ENCODE data around the gene COL13A1.

COL13A1 gene

DNA sequence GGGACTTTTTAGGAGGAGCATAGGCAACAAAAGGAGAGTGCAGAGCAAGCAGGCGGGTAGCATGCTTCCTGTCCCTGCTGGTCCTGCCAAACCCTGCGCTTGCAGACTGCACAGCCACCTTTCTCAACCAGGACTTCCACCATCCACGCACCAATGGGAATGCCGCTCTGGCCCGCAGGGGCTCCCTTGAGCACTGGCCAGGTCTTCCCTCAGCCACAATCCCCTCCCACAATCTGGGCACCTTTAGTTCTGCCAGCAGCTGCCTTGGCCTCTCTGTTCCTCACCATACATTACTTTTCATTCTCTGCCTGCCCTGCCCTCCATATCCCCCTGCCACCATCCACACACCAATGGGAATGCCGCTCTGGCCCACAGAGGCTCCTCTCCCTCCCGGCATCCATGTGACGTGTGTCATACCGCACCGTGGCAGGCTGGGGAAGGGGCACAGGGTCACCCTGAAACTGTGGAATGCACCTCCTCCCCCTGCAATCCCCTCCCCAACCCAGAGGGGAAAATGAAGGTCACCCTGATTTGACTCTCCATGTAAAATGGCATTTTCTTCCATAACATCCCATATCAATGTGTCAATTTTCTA is 153.6 kb downstream of the COL13A1 start:
- DNase-seq = no peak

DNA sequence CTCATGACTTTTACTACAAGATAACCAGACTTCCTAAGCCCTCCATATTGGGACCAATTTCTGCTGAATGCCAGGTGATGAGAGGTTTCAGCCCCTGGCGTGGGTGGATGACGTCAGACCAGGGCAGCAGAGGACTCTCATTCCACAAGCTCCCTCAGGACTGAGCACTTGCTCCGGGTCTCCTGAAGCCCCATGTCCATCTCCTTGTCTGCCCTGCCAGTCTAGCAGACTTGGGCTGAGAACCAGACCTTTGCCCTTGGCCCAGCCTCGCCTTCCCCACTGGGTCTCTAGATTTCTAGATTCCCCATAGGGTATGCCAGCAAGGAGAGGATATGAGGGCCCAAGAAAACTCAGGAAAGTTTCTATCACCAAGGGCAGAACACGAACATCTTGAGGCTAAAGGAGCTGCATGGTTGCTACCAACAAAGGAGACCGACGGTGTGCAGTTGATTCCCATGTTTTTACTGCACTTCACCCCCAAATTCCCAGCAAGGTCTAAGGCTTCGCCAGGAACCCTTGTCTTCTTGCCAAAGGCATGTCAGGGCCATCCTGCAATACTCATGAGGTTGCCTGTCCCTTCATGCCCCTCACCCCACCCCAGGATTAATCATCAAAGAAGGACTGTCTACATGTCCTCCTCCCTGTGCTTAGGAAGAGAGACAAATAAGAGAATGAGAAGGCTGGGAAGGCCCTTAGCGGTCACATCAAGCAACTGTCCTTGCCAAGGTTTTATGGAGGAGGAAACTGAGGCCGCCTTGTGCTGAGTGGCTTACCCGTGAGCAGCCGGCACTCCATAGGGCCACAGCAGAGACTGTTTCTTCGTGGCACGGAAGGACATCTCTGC is 154.4 kb downstream of the COL13A1 start:
- DNase-seq = no peak

DNA sequence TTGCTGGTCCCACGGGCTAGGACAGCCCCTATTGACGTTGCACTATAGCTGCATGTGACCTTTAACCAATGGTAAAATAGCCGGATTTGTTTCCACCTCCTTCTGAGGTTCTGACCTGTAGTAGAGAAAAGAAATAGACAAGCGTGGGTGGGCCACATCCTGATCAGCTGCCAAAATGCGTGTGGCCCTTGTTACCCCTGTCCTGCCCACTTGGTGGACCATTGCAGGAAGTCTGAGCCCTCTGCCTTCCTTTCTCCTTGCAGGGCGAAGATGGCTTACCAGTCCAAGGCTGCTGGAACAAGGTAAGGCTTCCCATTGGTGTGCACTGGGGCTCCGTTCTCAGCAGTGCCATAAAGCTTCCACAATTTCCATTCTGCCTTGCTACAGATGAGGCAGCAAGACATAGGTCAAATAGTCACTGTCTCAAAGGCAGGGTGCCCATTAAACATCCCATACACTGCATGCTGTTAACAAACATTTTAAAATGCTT is 155.1 kb downstream of the COL13A1 start:
- no peak for DNase-seq

DNA sequence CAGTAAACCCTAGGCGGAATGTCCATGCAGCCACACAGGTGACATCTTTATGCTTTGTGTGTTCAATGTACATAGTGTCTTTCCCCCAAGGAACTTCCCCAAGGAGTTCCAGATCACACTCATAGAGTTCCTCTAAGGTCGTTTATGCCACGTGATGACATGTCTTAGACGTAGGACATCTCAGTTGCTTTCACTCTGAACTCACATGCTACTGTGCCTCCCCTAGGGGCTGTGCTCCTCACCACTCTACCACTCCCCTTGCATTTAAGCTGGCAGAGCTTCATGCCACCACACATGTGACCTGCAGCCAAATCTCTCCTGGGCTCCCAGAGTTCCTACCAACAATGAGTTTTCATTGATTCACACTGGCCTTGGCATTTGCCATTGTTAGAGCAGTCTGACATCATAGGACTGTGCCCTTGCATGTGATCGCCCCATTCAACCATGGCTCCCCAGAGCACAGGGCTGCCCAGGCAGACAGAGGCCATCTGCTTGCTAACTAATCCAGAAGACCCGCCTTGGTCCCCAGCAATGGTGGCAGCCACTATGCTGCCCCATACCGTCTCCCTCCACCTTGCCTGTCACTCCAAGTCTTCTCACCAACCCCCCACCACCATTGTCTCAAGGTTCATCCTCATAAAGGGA is 155.7 kb downstream of the COL13A1 start:
- DNase-seq = no peak

DNA sequence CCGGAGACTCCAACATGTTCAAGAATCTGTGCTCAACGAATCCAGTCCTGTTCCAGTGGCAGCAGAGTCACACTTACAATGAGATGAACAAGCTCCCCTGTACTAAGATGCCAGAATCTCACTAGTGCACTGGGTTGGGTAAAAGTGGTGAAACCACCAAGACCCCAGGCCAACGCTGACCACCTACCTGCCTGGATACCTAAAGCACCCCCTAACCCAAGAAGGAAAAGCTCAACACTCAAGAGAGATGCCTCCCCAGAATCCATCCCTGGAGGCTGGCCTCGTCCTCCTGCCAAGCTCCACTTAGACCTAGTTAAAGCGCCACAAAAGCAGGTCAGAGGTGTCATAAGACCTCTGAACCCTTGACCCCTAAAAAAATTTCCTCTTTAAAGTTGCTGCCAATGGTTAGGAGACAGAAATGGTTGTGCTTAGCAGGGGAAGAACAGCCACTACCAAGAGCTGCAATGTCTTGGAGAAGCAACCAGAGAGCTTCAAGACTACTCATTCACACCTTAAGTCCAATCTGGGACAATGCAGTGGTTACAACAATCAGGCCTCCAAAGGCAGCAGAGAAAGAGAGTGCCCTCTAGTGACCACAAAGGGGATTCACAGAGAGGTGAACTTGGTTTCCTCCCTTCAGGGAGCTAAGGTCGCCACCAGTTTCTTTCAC is 156.3 kb downstream of the COL13A1 start:
- DNase-seq = peak; percentile 62

DNA sequence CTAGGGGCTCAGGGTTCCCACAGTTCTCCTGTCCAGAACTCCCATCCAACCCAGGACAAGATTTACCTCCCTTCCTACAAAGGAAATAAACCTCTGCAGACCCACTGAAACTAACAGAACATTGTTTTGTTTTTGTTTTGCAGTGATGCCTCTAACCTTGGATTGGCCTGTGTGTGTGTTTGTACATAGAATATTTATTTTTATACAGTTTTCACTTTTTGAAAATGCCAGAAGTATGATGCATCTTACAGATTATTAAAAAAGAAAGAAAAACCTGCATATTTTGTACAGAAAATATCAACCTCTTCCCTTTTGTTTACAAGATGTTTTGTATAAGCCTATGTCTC is 156.8 kb downstream of the COL13A1 start:
- no peak for DNase-seq

DNA sequence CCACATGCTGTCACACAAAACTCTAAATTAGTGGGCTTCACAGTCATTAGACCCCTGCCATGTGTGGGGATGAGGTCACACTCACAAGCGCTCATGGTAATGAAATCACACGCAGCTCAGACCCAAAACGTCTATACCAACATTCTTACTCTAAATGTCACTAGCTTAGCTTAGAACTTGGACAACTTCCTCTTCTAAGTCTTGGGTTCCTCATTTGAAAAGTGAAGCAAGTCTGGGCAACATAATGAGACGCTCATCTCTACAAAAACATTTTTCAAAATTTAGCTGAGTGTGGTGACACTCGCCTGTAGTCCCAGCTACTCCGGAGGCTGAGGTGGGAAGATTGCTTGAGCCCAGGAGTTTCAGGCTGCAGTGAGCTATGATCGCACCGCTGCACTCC is 158.2 kb downstream of the COL13A1 start:
- DNase-seq = no peak

DNA sequence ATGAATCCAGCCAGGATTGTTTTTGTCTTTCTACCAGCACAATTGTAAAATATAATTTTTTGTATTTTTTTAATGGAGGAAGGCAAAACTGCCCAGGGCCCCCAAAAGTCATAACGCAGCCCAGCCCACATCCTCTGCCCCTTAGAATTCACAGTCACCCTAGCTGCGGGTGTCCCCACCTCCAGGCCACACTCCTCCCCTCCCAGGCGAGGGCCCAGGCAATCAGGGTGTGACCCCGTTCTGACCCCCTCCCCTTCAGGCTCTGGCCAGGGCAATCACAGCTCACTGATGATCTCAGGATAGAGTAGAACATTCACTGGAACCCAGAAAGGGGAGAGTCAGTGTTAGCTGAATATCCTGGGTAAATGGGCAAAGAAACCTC is 158.9 kb downstream of the COL13A1 start:
- DNase-seq = no peak

DNA sequence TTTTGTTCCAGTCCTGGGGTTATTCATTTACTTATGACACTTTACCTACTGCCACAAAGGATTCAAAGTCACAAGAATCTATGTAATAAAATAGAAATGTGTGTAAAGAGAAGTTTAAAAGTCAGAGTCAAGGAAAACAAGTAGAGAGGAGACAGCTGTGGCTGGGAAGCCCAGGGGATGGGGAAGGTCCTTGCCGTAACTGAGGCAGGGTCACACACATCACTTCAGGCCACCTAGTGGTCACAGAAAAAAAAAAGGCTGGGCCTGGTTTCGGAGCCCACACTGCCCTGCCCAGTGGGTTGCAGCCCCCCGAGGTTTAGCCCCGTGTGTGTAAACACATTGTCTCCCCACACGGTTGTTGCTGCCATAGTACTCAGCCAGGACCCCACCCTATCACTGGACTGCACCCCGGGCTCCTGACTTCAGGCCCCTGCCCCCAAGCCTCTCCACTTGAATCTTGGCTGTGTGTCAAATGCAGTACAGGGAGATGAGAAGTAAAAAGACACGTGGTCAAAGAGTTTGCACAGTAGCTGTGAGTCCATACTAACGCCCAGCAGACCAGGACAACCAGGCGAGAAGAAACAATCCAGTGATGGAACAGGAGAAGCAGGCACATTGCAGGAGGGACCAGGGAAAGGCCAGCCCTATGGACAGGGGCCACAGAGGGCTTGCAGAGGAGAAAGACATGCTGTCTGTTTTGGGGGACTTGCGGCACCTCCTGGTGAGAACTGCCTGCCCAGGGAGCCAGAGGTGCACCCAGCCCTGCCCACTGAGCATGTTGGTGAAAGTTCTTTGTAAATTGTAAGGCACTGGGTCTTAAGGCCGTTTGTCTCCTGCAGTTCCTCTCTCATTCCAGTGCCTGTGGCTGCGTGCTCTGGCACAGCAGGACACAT is 159.5 kb downstream of the COL13A1 start:
- DNase-seq = no peak

DNA sequence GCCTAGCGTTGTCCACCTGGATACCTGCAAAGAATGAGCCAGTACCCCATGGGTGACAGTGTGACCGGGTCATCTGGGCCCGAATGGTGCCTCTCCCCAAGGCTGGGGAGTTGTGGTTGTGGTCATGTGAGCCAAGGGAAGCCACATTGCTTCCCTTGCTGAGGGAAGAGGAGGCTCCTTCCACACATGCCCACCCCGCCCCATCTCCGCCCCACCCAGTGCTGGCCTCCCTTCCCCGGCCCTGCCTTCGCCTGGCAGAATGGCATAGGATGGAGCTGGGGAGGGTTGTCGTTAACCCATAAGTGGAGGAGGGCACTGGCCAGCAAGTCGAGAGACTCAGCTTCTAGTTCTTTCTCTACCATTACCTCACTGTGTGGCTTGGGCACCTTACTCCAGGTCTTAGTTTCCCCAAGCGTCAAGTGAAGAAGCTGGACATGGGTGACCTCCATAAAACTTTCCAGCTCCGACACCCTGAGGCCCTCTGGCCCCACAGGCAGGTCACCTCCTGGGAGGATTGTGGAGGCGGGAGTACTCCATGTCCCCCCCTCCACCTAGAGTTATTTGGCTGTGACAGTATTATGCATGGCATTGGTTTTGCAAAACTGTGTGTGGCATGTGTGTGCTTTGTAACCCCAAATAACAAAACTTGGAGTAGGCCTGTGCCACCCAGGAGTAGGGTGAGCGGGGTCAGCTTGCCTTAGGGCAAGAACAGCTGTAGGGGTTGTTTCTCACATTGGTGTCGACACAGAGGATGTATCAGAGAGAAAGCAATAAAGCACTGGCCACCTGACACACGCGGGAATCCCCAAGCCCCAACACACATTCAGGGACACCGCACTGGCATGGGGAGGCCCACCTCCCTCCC is 160.4 kb downstream of the COL13A1 start:
- no peak for DNase-seq

DNA sequence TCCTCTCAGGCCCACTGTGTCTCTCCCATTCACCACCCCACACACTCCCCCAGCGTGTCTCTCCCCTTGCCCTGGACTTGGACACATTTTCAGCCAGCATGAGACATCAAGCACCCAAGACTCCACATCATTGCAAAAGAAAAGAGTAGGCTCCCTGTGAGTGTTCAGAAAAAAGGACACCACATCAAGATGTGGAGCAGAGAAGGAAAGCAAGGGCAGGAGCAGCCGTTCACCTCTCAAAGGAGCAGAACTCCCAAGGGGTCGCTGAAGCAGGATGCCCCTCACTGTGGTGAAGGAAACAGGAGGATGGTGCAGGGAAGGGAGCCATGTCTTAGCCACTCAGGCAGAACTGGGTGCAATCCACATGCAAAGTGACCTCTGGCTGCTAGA is 161.0 kb downstream of the COL13A1 start:
- no peak for DNase-seq

DNA sequence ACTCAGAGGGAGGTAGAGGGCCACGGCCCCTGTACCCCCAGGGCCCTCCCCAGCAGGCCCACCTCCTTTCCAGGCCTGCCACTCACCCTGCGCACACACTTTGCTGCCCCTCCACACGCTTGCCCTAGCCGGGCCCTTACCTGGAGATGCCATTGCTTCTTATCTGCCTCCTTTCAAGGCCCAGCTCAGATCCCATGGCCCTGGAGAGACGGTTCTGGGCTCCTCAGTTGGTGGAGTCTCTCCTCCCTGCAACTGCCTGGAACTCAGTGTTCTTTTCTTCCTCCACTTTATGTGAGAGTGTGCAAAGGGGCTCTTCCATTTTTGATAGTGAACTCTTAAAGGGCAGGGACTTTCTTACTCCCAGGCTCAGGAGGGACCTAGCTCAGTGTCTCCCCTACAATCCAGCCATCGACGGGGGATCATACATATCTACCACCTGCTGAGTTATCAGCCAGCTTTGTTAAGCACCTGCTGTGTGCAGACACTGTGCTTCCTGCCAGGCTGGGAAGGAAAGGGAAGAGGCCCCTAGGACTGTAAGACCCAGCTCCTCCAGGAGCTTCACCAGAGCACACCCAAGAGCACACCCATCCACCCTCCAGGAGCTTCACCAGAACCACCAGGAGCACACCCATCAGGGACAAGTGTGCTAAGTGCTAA is 161.6 kb downstream of the COL13A1 start:
- no peak for DNase-seq

DNA sequence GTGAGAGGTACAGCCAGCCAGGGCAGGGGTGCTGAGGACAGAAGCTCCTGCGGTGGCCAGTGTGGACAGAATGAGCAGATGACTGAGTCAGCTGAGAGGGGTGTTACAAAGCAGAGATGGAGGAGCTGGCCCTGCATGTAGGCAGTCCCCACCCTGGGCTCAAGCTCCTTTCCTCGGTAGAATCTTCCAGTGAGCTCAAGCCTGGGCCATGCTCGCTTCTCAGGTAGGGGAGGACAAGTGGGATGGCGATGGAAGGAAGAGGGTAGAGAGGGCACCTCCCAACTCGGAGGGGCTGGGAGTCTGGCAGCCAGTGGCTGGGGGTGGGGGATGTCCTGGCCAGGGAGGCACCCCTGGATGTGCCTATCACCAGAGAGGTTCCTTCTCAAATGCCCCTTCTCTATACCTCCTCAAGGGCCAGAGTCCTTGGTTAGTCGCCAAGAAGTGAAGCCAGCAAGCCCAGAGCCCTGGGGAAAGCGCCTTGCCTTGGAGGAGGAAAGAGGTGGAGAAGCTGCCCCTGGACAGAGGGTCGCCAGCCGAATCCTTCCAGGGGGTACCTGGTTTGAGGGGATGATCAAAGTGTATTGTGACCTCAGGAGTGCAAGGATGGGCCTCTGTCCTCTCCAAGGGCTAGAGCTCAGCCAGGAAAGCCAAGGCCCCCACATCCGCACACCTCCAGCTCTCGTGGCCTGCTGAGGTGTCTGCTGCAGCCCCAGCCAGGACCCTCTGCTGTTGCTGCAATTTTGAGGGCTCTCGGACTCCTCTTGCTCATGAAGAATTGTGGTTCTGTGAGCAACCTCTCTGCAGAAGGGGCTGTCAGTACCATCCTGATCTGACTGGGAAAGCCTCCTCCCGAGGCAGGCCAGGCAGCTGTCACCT is 162.4 kb downstream of the COL13A1 start:
- DNase-seq = no peak

DNA sequence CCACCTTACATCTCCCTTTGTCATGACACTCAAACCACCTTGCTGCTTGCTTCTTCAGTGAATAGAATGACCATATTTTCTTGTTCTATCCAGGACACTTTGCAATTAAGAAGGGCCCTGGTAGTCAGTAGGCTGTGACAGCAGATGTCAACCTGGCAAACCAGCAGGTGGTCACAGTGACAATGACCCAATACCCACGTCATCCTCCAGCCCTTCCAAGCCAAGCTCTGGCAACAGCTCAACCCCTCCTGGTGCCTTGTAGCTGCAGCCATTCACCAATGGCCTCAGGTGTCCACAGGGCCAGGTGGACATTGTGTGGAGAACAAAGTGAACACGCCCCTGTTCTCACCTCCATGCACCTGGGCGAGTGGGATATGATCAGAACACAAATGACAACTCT is 163.4 kb downstream of the COL13A1 start:
- DNase-seq = no peak

DNA sequence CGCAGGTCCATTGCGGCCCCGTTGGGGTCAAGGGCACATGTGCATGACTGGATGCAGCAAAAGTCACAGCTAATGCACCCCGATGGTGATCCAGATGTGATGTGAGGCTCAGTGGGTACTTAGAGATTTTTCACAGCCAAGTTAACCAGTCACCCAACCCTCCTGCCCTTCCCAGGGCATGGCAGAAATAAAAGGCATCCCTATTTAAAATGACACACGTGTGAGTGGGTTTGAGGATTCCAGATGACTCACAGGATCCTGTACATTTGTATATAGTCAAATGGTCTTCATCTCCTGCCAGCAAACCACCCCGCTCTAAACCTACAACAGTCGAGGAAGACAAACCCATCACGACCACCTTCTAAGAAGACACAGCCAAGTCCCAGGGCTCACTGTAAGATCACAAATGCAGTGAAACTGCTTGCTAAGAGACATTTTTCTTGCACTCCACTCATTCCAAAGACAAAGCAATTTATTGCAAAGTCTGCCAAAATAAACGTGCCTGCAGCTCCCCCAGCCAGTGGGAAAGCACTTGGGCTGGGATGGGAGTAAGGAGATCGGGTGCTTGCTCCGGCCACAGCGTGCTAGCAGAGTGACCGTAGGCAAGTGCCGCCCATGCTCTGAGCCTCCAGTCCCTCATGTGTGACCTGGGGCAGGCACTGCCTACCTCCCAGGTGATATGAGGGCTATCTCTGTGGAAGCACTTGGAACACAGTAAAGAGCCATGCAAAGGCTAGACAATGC is 164.4 kb downstream of the COL13A1 start:
- DNase-seq = peak; percentile 9

DNA sequence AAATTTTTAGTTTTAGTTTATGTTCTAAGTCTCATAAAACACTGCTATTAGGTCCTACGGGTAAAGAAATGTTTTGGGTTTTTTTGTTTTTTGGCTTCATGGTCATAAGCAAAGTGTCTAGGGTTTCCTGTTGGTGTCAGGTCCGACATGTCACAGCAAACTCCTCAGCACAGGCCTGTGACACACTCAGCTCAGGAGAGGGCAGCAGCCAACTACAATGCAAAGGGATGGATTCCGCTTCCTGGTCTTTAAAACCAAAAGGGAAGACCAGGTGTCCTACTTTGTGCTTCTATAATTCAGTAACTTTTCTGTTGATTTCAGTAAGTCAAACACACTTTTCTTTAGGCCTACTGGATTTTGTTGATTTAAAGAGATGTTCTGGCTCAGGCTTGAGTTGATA is 167.1 kb downstream of the COL13A1 start:
- no peak for DNase-seq

DNA sequence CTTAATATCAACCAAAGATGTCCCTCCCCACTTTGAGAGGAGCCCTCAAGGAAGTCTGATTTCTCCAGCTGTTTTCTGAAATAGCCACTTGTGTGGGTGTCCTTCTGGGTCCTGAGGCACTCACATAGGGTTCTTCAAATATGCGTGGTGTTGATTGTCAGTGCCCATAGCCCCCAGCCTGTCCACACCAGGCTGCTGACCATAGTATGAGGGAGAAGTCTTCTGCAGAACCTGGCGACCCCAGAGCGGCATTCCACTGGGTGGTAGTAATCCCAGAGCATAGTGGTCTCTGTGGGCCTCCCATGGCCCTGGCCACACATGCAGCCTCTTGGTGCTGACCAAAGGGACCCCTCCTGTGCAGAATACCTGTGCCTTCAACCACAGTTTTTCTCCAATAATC is 168.3 kb downstream of the COL13A1 start:
- no peak for DNase-seq

DNA sequence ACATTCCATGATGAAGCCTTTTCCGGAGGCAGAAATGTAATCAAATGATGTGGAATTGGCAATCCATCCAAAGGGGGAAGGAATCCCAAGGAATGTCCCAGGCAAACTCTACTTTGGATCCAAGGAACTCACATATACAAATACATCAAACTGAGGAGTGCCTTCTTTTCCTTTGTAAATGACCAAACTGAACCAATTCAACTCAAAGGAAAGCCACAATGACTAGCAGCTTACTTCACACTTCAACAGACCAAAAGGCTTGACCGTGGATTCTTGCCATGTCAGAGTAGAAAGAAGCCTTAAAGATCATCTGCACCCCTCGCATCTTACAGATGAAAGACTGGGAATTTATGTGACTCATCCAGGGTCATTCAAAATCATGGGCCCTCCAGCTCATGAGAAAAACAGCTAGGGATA is 171.3 kb downstream of the COL13A1 start:
- peak; percentile 25 for DNase-seq

DNA sequence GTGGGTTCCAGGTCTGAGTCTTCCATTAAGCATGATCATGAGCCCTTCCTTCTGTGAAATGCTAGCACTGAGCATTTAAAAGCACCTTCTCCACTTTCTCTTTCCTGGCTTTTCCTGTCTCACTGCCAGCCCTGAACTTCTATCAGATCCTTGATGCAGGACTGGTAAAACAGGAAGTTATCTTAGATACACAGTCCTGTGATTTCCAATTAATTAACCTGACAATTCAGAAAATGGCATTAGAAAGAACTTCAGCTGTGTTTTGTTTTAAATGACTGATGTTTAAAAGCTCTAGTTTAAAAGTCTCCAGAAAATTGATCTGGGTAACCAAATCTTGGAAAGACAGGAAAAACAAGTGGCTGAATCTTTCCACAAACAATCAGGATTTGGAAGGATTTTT is 172.0 kb downstream of the COL13A1 start:
- no peak for DNase-seq

Data from fibroblast of upper back skin (primary cell).